Head of caudate nucleus (tissue), 42 donors: ENCODE data around the gene DYDC2.

ENCODE experiments used
- DNase-seq, 42 donors: peaks; one replicate each; pipeline versions ENCODE4 v3.0.0 to v3.0.0-alpha.2; 2020 to 2021; ENCODE audit warnings: mixed read lengths in 7 of 42
- intact Hi-C: fragments of 100-400 bp; cut with DNase I; formaldehyde crosslinking; loops from one replicate; pipeline ENCODE4 v1.15.0; 2022

Gene DYDC2

DNA sequence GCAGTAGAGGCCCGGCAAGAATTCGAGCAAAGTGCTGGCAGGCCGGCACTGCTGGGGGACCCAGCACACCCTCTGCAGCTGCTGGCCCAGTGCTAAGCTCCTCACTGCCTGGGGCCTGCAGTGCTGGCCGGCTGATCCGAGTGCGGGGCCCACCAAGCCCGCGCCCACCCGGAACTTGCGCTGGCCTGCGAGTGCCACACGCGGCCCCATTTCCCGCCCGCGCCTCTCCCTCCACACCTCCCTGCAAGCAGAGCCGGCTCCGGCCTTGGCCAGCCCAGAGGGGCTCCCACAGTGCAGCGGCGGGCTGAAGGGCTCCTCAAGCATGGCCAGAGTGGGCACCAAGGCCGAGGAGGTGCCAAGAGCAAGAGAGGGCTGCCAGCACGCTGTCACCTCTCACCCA lies 3.1 kb downstream of the DYDC2 start:
- intact Hi-C loops, result no loop called here
- no peak for DNase-seq

DNA sequence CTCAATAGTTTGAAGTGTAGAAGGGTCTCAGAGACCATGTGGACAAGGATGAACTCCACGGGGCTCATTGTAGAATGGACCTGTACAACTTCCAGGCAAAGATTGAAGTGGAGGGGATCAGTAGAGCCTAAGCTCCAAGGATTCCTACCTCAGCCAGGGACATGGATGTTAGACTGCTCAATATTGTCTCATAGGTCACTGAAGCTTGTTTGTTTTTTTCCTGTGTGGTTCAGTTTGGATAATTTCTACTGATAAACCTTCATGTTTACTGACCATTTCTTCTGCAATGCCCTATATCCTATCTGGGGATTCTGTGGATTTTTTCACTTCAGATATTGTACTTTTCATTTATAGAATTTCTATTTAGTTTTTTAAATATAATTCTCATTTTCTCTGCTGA lies 8.9 kb downstream of the DYDC2 start:
- no peak for DNase-seq
- intact Hi-C loops, result no loop called here

DNA sequence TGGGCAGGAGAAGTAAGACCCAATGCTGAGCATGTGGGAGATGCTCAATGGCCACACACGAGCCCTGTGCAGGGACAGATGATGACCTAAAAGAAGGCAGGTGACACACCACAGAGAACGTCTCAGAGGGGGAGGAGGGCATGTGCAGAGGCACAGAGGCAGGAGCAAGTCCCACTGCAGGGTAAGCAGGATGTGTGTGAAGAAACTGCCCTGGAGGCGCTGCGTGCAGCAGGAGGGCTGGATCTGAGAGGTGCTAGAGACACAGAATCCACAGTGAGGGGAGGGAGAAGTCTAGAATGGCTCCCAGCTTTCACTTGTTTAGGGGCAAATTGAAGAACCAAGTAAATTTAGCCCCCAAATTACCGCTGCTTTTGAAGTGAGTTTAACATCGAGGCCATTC lies 14.9 kb downstream of the DYDC2 start:
- no peak for DNase-seq
- intact Hi-C loops, result no loop called here

DNA sequence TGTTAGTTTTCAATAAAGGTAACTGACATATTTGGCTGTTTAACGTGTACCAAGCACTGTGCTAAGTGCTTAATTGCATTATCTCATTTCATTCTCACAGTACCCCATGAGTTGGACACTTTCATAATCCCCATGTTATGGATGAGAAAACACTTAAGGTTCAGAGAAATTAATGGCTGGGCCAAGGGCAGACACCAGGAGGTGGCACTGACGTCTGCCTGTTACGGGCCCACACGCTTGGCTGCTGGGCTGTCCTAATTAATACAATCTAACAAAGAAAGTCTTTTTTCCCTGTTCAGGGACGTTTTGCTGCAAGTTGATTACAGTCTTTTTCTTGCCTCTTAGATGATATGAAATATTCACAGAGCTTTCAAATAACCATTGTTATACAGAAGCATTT lies 16.1 kb downstream of the DYDC2 start:
- DNase-seq, result peak in 4 of 42 donors; percentile 19 to 28 (median 22)
- intact Hi-C loops, result no loop called here

DNA sequence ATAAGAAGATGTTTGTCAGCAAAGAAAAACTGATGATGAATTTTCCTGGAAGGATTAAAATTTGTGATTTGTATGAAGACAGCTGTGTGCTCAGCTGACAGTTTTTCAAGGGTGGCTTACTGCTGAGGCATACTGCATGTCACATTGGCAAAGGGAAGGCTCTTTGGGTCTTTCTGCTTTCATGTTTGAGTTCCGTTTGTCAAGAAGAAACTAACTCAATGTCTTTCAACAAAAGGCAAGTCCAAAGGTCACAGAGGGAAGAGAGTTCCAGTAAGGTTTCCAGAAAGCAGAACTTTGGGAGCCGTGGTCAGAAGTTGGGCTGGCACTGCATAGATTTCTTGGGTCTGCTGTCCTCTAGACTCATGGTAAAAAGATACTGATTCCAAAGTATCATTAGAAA lies 16.9 kb downstream of the DYDC2 start:
- intact Hi-C loops, result no loop called here
- no peak for DNase-seq

DNA sequence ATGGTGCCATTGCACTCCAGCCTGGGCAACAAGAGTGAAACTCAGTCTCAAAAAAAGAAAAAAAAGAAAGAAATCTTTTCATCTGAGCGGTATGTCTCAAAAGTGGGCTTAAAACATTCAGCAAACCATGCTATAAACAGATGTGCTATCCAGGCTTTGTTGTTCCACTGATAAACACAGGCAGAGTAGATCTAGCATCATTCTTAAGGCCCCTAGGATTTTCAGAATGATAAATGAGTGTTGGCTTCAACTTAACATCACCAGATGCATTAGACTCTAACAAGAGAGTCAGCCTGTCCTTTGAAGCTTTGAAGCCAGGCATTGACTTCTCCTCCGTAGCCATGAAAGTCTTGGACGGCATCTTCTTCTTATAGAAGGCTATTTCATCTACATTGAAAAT lies 23.1 kb downstream of the DYDC2 start:
- intact Hi-C loops, result no loop called here
- DNase-seq, result no peak

DNA sequence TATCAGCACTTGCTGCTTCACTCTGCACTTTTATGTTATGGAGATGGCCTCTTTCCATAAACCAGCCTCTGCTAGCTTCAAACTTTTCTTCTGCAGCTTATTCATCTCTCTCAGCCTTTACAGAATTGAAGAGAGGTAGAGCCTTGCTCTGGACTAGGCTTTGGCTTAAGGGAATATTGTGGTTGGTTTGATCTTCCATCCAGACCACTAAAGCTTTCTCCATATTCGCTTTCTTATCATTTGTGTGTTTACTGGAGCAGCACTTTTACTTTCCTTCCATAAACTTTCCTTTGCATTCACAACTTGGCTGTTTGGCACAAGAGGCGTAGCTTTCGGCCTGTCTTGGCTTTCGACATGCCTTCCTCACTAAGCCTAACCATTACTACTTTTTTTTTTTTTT lies 23.6 kb downstream of the DYDC2 start:
- no peak for DNase-seq
- intact Hi-C loops, result no loop called here

DNA sequence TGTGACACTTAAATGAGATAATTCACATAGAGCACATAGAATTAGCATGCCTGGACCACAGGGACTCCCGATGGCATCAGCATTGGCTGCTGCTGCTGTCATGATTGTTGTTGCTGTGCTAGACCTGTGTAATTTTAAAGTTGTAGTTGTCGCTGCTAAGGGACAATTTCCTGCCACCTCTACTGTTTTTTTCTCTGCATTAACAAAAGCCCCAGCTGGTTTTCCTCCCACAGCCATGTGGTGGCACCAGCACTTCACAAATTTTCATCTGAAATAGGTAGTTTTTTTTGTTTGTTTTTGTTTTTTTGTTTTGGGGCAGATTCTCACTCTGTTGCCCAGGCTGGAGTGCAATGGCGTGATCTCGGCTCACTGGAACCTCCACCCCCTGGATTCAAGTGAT lies 26.4 kb downstream of the DYDC2 start:
- intact Hi-C loops, result no loop called here
- DNase-seq, result peak in 37 of 42 donors; percentile 13 to 69 (median 44)

DNA sequence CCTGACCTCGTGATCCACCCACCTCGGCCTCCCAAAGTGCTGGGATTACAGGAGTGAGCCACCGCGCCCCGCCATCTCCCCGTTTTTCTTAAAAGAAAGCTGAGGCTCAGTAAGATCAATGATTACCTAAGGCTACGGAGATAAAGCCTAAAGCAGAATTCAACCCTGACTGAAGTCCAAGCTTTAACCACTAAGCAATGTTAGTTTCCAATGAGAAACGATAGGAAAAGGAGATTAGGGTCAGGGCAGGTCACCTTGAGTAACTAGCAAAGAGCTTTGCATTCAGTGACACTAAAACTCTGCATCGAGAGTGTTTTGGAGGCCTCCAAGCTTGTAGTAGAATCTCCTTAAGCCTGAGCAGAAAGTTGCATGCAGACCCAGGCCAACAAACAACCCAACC lies 34.2 kb downstream of the DYDC2 start:
- intact Hi-C loops, result no loop called here
- DNase-seq, result no peak

DNA sequence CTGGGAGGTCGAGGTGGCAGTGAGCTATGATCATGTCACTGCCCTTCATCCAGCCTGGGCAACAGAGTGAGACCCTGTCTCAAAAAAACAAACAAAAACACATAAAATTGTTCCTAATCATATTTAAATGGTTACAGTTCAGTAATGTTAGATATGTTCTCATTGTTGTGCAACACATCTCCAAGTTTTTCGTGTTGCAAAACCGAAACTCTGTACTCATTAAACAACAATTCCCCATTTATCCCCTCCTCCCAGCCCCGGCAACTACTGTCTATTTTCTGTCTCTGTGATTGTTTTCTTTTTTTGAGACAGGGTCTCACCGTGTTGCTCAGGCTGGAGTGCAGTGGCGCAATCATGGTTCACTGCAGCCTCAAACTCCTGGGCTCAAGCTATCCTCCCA lies 35.7 kb downstream of the DYDC2 start:
- intact Hi-C loops, result no loop called here
- DNase-seq, result no peak

DNA sequence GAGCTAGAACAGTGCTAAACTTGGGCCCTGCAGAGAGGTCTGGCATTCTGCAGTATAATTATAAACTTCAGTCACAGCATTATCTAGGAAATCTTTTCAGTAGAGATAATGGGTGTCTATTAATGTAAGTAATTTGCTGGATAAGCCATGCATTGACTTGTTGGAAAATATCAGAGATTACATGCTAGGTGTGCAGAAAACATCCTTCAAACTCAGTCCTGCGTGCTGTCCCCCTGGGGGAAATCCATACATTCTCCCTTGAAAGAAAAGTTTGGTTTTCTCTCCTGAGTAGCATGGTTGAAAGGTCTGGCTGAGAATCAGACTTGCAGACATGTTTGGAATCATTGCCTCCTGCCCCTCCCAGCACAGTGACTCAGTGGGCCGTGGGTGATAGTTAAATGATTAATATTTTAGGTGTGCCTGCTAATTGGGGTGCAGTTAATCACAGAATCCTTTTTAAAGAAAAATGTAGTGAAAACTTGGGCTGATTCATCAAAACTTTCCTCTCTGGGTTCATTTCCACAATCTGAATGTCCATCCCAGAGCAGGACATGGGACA lies 37.9 kb downstream of the DYDC2 start:
- intact Hi-C loops, result no loop called here
- DNase-seq, result no peak

DNA sequence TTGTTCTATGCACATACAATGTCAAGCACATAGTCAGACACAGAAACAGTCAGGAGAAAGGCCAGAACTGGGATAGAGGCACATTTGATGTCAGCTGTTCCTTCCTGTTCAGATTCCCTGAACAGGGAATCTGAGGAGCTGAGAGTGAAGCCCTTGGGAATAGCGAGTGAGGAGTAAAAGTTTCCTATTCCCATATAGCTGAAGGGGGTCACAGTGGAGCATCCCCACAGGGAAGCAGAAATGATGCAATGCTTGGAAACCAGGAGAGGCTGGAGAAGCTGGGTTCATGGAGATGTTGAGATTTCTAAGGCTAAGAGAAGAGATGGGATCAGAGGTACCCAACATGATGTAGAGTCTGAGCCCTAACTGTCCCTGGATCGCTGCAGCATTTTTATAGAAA lies 40.4 kb downstream of the DYDC2 start:
- intact Hi-C loops, result no loop called here
- DNase-seq, result no peak

DNA sequence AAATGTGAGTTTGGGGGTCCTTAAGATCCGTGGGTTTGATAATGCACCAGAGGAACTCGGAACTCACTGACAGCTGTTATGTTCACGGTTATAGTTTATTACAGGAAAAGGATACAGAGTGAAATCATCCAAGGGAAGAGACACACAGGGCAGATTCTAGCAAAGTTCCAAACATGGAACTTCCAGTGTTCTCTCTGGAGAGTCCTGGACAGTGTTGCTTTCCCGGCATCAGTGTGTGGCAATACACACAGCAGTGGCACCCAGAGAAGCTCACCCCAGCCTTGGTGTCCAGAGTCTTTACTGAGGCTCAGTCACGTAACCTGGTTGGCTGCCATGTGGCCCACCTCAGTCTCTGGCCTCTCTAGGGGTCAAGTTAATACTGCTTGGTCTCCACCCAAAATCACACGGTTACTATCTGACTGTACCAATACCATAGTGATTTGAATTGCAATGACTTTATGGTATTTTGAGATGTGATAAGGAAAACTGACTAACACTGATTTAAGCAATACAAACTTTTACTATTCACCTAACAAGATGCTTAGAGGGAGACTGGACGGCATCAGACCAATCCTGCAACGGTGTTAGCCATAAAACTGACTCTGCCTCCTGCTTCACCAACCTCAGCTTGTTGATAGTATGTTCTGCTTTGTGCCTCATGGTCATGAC lies 43.7 kb downstream of the DYDC2 start:
- no peak for DNase-seq
- intact Hi-C loops, result no loop called here

DNA sequence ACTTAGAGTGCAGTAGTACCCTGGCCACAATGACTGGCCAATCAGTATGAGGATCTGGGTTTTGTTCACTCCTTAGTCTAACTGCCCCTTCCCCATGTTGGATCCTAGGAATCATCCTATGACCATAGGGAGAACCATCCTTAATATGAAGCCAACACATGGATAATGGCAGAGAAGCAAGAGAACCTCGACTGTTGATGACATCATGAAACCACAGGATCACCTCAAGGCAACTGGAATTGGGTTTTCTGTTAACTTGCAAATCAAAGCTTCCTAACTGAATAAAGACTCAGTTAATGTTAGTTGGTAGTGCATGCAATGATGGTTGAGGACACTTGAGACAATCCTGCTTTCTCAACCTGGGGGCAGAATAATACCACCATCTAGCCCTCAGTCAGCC lies 48.5 kb downstream of the DYDC2 start:
- intact Hi-C loops, result no loop called here
- DNase-seq, result no peak

DNA sequence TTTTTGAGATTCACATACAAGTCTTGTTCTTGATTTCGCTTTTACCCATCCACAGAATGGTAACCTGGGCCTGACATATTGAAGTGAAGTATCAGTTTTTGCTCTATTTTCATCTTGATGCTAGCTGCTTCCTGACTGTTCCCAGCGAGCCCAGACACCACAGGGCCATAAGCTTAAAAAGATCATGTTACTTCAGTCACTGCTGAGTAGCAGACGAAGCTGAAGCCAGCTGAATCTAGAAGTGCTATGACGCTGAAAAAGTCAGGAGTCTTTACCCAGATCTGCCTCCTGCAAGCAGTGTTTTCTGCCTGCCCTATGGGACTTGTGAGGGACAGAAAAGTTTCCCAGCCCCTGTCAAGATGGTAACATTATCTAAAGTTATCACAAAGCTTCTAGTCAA lies 49.0 kb downstream of the DYDC2 start:
- no peak for DNase-seq
- intact Hi-C loops, result no loop called here

DNA sequence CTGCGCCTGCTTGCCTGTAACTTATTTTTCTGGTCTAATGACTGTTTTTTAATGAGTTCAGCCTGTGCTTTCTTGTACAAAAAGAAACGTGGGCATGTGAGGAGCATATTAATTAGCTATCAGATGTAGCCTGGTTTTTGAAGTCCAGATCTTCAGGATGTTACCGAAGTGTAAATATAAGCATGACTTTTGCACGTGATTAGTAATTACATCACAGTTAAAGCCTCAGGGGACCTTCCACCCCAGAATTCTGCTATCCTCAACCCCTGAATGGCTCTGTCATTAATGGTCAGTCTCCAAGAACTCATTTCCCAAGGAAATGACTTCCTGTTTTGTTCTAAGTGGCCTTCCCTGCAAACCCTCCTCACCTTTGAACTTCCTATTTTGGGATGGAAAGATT lies 49.6 kb downstream of the DYDC2 start:
- intact Hi-C loops, result no loop called here
- DNase-seq, result no peak

DNA sequence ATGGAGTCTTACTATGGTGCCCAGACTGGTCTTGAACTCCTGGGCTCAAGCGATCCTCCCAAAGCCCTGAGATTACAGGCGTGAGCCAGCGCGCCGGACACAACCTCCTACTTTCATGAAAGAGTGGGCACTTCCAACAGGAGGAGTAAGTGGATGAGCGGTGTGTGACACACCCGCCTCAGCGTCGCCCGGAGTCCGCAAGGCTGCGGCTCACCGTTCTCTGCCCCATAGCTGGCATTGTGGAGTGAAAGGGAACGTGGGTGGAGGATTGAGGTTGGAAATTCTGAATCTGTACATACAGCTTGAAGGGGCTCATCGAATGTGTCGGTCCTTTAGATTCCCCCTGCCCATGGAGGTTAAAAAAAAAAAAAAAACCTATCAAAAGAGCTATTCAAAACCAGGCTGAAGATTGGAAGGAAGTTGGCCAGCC lies 51.2 kb downstream of the DYDC2 start:
- peak in 20 of 42 donors; percentile 9 to 62 (median 28) for DNase-seq
- intact Hi-C loops, result no loop called here

DNA sequence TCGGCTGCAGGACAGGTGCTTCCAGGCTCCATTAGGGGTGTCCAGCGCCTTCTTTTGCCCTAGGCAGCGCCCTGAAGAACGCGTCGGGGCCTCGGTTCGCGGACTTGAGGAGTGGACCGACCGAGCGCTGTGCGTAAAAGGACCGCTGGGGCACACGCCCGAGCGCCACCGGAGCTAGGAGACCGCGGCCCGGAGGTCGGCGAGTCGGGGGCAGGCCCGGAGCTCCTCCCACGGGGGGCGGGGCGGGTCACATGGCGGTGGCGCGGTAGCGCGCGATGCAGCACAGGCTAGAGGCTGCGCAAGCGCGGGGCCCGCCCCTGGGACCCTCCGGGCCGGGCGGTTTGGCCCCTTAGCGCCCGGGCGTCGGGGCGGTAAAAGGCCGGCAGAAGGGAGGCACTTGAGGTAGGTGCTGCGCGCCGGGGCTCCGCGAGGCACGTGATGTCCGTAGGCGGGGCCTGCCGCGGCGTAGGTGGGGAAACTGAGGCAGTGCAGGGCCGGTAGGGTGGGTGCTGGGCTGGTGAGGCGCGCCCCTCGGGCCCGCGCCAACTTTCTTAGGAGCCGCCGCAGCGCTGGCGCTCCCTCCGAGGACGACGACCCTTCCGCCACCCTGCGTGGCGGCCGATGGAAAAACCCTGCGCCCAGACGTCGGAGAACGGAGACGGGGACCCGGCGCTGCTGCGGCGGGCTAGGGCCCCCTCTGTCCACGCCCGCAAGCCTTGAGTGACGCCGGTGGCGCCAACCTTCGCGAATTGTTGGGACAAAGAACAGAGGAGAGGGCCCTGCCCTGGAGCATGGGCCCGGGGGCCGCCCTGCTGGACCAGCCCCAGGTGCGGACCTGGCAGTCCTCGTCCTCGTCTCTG lies 51.9 kb downstream of the DYDC2 start, which contains the start of gene PRXL2A:
Gene PRXL2A (plus strand): TSS at position 310 of the 860 bp plus-strand sequence. CDS start 11,917 bp downstream, outside the sequence.
- intact Hi-C loops, result no loop called here
- peak; percentile 70 to 95 (median 90) for DNase-seq

DNA sequence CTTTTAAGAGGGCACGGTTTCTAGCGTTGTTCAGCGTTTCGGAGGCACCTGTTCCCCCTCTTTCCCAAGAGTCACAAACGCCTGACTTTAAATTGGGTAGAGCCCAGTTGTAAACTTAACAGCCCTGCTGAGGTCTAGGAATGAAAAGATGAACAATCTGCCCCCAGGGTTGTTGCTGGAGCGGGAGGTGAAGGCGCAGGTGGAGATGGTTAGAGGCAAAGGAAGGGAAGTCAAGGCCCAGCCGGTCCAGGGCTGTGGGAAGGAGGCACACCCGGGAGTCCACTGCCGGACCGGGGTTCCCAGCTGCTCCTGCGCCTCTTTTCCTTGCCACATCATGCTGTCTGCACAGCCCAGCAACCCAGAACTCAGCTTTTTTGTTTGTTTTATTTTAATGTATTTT lies 52.5 kb downstream of the DYDC2 start:
- intact Hi-C loops, result no loop called here
- DNase-seq, result peak in 20 of 42 donors; percentile 19 to 60 (median 32)

DNA sequence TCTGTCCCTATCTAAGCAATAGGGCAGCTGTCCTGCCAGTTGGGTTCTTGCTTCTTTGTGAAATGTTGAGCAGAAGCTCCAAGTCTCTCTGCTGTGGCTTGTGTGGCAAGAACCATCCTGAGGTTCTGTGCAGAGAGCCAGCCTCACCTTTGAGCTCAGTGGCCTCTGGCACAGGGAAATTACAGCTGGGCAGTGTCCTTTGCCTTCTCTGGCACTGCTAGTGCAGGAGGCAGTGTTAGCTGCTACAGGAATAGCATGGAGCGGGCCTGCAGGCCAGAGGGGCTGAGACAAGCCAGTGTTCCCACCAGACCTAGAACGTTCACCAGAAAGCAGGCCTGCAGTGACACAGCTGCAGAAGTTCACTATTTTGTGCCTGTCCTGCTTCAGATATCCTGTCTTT lies 53.5 kb downstream of the DYDC2 start:
- intact Hi-C loops, result no loop called here
- peak in 3 of 42 donors; percentile 8 to 44 (median 24) for DNase-seq
